Panc1 (cell line): ENCODE results near the gene CELF2.

Experiments used
- CTCF ChIP-seq: fragments of 450-650 bp; IDR thresholded peaks from 2 replicates; pipeline ENCODE4 v1.5.1; 2017; ENCODE audit warnings: mild to moderate bottlenecking
- POLR2AphosphoS5 ChIP-seq: IDR thresholded peaks from 2 replicates; pipeline ENCODE4 v1.6.1; 2012; ENCODE audit warnings: mild to moderate bottlenecking, low read depth, low read length, moderate library complexity
- REST ChIP-seq, 2 experiments: IDR thresholded peaks; 2 replicates each; pipeline ENCODE4 v1.6.1; 2011 to 2012; ENCODE audit warnings: low read depth in 2 of 2, control low read depth in 1 of 2, low read length in 1 of 2, mild to moderate bottlenecking in 1 of 2, moderate library complexity in 1 of 2; ENCODE audit not compliant: insufficient read depth in 1 of 2
- TCF7L2 ChIP-seq: IDR thresholded peaks from 2 replicates; pipeline ENCODE4 v1.6.1; 2011; ENCODE audit warnings: mild to moderate bottlenecking, low read depth, low read length, inconsistent platforms

- no peak for TF ChIP-seq CTCF
- no peak for TF ChIP-seq TCF7L2
- TF ChIP-seq REST (IDR thresholded peaks at IDR 0.05; ENCODE audit: insufficient read depth in 1 of 2, low read depth in 2 of 2, low read length in 1 of 2): no peak
- TF ChIP-seq POLR2AphosphoS5: no peak
Observed at GRCh38 chr10:11331726-11332125, 314.1 kb downstream of the CELF2 start.
